ENCODE measurements around the gene TMEM35B.

The TMEM35B gene

DNA sequence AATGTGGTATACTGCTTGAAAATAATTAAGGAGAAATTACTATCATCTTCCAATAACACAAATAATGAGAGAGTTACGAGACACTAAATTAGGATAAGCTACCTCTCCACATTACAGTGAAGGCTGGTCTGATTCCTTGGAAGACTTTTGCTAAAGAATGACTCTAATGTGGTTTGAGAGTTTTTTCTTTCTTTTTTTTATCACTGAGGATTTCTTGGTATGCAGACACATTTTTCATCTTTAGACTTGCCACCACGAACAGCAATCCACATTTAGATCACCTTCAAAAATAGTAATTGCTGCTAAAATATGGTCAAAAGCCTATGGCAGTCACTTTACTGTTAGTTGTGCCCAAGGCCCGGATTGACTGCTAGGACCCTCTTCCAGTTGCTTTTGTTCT, 16.6 kb upstream of the TMEM35B start:
- Histone ChIP-seq H4K20me1 (ENCODE audit: insufficient read depth, low read length, poor library complexity, severe bottlenecking) (no peaks in the 10 kb centered on the region), H3K9ac (ENCODE audit: low read depth, low read length, poor library complexity, severe bottlenecking) (no peak overlapping the region), H3K36me3 (ENCODE audit: insufficient read depth, low read length) (peaks cover 58% of the 10 kb centered on the region; the same call in 1 of the 2 replicates), H3F3A (ENCODE audit: low read depth) (no peaks in the 10 kb centered on the region), H2AFZ (ENCODE audit: low read length) (no peak overlapping the region), H3K9me3 (ENCODE audit: insufficient read depth, low read depth, low read length) (no peaks in the 10 kb centered on the region), H3K4me3 (ENCODE audit: low read length, poor library complexity, severe bottlenecking) (no peak overlapping the region), H3K4me2 (ENCODE audit: low read depth, low read length, poor library complexity, severe bottlenecking) (no peak overlapping the region), H3K9me2 (replicated peaks; ENCODE audit: low read depth, low read length) (no peaks in the 10 kb centered on the region), H3K4me1 (ENCODE audit: insufficient read depth, low read length, poor library complexity, severe bottlenecking) (no peaks in the 10 kb centered on the region), H3K27me3 (ENCODE audit: insufficient read depth, low read length, poor library complexity, severe bottlenecking) (no peaks in the 10 kb centered on the region), H3K79me2 (ENCODE audit: insufficient read depth, low read length) (no peaks in the 10 kb centered on the region)
- TF ChIP-seq, protein P1, sequence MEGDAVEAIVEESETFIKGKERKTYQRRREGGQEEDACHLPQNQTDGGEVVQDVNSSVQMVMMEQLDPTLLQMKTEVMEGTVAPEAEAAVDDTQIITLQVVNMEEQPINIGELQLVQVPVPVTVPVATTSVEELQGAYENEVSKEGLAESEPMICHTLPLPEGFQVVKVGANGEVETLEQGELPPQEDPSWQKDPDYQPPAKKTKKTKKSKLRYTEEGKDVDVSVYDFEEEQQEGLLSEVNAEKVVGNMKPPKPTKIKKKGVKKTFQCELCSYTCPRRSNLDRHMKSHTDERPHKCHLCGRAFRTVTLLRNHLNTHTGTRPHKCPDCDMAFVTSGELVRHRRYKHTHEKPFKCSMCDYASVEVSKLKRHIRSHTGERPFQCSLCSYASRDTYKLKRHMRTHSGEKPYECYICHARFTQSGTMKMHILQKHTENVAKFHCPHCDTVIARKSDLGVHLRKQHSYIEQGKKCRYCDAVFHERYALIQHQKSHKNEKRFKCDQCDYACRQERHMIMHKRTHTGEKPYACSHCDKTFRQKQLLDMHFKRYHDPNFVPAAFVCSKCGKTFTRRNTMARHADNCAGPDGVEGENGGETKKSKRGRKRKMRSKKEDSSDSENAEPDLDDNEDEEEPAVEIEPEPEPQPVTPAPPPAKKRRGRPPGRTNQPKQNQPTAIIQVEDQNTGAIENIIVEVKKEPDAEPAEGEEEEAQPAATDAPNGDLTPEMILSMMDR (conservative IDR thresholded peaks at IDR 0.05; ENCODE audit: low read length): no peak
- TF ChIP-seq EZH2phosphoT487 (IDR thresholded peaks at IDR 0.05; ENCODE audit: borderline replicate concordance): no peak

DNA sequence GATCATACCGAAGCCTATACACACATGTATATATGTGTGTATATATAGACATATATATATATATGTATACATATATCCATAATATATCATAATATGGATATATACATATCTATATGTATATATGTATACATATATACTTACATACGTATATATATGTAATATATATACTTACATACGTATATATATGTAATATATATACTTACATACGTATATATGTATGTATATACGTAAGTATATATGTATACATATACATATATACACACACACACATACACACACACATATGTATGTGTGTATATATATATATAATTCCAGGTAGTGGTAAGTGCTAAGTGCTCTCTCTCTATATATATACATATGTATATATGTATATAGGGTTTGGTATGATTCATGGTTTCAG, 9.7 kb upstream of the TMEM35B start:
- H3F3A ChIP-seq (ENCODE audit: low read depth): no peaks in the 10 kb centered on the region
- no peak overlapping the region for H2AFZ ChIP-seq (ENCODE audit: low read length)
- no peaks in the 10 kb centered on the region for H3K4me1 ChIP-seq (ENCODE audit: insufficient read depth, low read length, poor library complexity, severe bottlenecking)
- H3K9me2 ChIP-seq (replicated peaks; ENCODE audit: low read depth, low read length): no peaks in the 10 kb centered on the region
- no peak overlapping the region for H3K9ac ChIP-seq (ENCODE audit: low read depth, low read length, poor library complexity, severe bottlenecking)
- no peak overlapping the region for H3K4me2 ChIP-seq (ENCODE audit: low read depth, low read length, poor library complexity, severe bottlenecking)
- H3K36me3 ChIP-seq (ENCODE audit: insufficient read depth, low read length): peaks cover 34% of the 10 kb centered on the region; the same call in 1 of the 2 replicates
- no peaks in the 10 kb centered on the region for H4K20me1 ChIP-seq (ENCODE audit: insufficient read depth, low read length, poor library complexity, severe bottlenecking)
- no peaks in the 10 kb centered on the region for H3K79me2 ChIP-seq (ENCODE audit: insufficient read depth, low read length)
- H3K4me3 ChIP-seq (ENCODE audit: low read length, poor library complexity, severe bottlenecking): no peak overlapping the region
- TF ChIP-seq, protein P1 (conservative IDR thresholded peaks at IDR 0.05; ENCODE audit: low read length): no peak
- no peak for TF ChIP-seq EZH2phosphoT487 (IDR thresholded peaks at IDR 0.05; ENCODE audit: borderline replicate concordance)
- no peaks in the 10 kb centered on the region for H3K9me3 ChIP-seq (ENCODE audit: insufficient read depth, low read depth, low read length)
- H3K27me3 ChIP-seq (ENCODE audit: insufficient read depth, low read length, poor library complexity, severe bottlenecking): no peaks in the 10 kb centered on the region

DNA sequence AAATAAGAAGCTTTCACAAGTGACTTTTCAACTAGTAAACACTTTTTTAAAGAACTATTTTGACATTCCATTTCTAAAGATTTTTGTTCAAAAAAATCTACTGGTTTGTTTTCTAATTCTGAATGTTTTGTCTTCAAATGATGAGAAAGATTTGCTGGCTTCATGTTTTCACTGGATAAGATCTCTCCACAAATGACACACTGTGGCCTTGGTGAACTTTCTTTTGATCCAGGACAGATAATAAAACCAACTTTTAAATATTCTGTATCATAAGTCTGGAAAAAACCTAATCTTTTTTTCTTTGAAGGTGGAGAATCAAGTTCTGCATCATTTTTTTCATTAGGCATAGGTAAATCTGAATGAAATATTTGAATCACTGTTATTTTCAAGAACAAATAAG, 3.4 kb upstream of the TMEM35B start:
- Histone ChIP-seq H3K4me1 (ENCODE audit: insufficient read depth, low read length, poor library complexity, severe bottlenecking) (peaks cover 9% of the 10 kb centered on the region), H3K27me3 (ENCODE audit: insufficient read depth, low read length, poor library complexity, severe bottlenecking) (no peaks in the 10 kb centered on the region)
- TF ChIP-seq EZH2phosphoT487 (IDR thresholded peaks at IDR 0.05; ENCODE audit: borderline replicate concordance): no peak
- TF ChIP-seq, protein P1 (conservative IDR thresholded peaks at IDR 0.05; ENCODE audit: low read length): no peak

More for the DNA sequence above, 3.4 kb upstream of the TMEM35B start:
- Histone ChIP-seq H3K9me2 (replicated peaks; ENCODE audit: low read depth, low read length) (no peaks in the 10 kb centered on the region), H4K20me1 (ENCODE audit: insufficient read depth, low read length, poor library complexity, severe bottlenecking) (peaks cover 6% of the 10 kb centered on the region), H3K36me3 (ENCODE audit: insufficient read depth, low read length) (peaks cover 31% of the 10 kb centered on the region; the same call in 1 of the 2 replicates), H3K9me3 (ENCODE audit: insufficient read depth, low read depth, low read length) (no peaks in the 10 kb centered on the region), H3K9ac (ENCODE audit: low read depth, low read length, poor library complexity, severe bottlenecking) (no peak overlapping the region), H3K79me2 (ENCODE audit: insufficient read depth, low read length) (peaks cover 17% of the 10 kb centered on the region), H2AFZ (ENCODE audit: low read length) (no peak overlapping the region), H3K4me3 (ENCODE audit: low read length, poor library complexity, severe bottlenecking) (no peak overlapping the region), H3K4me2 (ENCODE audit: low read depth, low read length, poor library complexity, severe bottlenecking) (no peak overlapping the region), H3F3A (ENCODE audit: low read depth) (peaks cover 3% of the 10 kb centered on the region; the same call in 1 of the 2 replicates)

Data from Loucy (cell line).